ENCODE data around the gene JAK3.

- TF ChIP-seq CTCF (IDR thresholded peaks at IDR 0.05) (no peak), POLR2A (IDR thresholded peaks at IDR 0.05) (no peak)
These were observed 67.0 kb downstream of the JAK3 start for GRCh38 chr19:17780781-17781180.
